Activated naive CD4-positive, alpha-beta T cell treated with anti-CD3 and anti-CD28 coated beads, Interleukin-2, amount 10 ng/mL, durations not matched to agents 7 days and 5 days (primary cell): ENCODE data around the gene XIAP.
"Not testable (repeated sequence)": the region's sequence is repeated elsewhere in the genome, so short reads cannot be mapped to it uniquely, and the experiment has no call there.

Experiments
- CTCF ChIA-PET: fragments of 350-600 bp; sonication (Branson Sonifier 250); formaldehyde crosslinking; loops from one replicate; lab custom pipeline; 2021; ENCODE audit warnings: antibody characterized with exemption; lab: Charles Lee
- DNase-seq: peaks from one replicate; pipeline ENCODE4 v3.0.0-alpha.2; 2020
- H3K27ac Mint-ChIP-seq: one replicate; pipeline ENCODE4 v1.8.0; 2021; ENCODE audit warnings: mild to moderate bottlenecking, moderate library complexity, mixed read lengths
- H3K27me3 Mint-ChIP-seq: one replicate; pipeline ENCODE4 v1.8.0; 2021; ENCODE audit warnings: mild to moderate bottlenecking, mixed read lengths
- H3K36me3 Mint-ChIP-seq: one replicate; pipeline ENCODE4 v1.8.0; 2021; ENCODE audit warnings: mixed read lengths
- H3K4me1 Mint-ChIP-seq: one replicate; pipeline ENCODE4 v1.8.0; 2021; ENCODE audit warnings: mixed read lengths
- H3K4me3 Mint-ChIP-seq: one replicate; pipeline ENCODE4 v1.8.0; 2021; ENCODE audit warnings: mild to moderate bottlenecking, moderate library complexity, mixed read lengths
- H3K9me3 Mint-ChIP-seq: one replicate; pipeline ENCODE4 v1.8.0; 2021; ENCODE audit warnings: mixed read lengths

XIAP gene

DNA sequence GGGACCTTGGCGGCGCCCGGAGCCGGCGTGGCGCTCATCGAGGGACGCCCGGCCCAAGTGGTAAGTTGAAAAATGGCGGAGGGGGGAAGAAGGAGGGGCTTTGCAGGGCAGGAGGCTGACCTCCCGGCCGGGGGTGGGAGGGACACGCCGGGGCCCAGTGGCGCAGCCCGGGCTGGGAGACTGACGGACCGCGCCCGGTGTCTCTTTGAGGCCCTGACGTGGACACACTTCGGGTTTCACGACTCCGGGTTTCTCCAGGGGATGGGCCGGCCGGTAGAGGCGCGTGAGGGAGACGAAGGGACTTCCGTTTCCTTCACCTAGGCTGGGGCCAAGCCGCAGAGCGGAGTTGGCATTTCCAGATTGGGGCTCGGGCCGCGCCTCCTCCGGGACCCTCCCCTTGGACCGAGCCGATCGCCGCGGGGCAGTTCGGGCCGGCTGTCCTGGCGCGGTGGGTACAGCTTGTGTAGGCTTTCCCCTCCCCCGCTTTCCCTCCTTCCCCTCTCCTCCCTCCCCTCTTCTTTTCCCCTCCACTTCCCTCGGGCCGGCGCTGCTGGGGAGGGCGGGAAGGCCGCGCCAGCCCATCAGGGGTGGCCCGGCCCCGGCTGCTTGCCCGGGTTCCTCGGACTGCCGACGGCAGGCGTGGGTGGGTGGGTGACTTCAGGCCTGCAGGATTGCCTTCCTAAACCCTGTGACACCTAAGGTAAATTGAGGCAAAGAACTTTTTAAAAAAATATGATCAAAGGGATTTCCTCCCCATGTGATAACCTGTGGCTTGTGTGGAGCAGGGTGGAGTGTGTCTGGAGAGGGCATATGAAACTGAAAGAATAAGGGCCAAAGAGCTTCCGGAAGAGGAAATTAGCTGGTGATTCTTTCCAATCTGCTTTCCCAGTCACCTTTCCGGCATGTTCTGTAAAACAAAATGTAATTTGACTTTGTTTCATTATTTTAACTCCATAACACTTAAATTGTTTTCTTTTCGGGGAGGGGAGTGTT, at the start of gene XIAP:
Gene XIAP, plus strand, starts transcription at position 208 of the 993 bp plus-strand sequence. CDS start 25,610 bp downstream, outside the sequence.
- Mint-ChIP-seq H3K27me3 (no peaks in the 10 kb centered on the region), H3K4me3 (peak within 1 kb of the TSS; percentile 80), H3K9me3 (no peaks in the 10 kb centered on the region), H3K4me1 (peaks cover 21% of the 10 kb centered on the region), H3K27ac (peak within 1 kb of the TSS; percentile 97), H3K36me3 (peaks cover 4% of the 10 kb centered on the region)
- CTCF ChIA-PET: no interaction called here
- peak; percentile 75 for DNase-seq

DNA sequence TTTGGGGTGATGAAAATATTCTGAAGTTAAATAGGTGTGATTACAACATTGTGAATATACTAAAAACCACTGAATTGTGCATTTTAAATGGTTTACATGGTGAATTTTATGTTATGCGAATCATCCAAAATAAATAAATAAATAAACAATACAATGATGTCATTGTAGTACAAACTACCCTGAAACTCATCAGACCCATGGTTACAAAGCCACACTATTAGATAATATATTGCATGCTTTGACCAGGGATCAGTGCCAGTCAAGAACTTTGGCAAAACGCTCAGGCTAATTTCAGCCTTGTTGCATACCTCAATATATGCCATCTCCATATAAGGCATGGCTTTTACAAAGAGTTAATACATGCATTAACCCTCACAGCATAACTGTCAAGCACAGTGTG, 45.5 kb upstream of the XIAP start:
- H3K9me3 Mint-ChIP-seq: no peaks in the 10 kb centered on the region
- no peak for DNase-seq
- no peak overlapping the region for H3K27ac Mint-ChIP-seq
- H3K27me3 Mint-ChIP-seq: no peaks in the 10 kb centered on the region
- no peak overlapping the region for H3K4me3 Mint-ChIP-seq
- no peaks in the 10 kb centered on the region for H3K36me3 Mint-ChIP-seq
- H3K4me1 Mint-ChIP-seq: no peaks in the 10 kb centered on the region
- CTCF ChIA-PET: no interaction called here

DNA sequence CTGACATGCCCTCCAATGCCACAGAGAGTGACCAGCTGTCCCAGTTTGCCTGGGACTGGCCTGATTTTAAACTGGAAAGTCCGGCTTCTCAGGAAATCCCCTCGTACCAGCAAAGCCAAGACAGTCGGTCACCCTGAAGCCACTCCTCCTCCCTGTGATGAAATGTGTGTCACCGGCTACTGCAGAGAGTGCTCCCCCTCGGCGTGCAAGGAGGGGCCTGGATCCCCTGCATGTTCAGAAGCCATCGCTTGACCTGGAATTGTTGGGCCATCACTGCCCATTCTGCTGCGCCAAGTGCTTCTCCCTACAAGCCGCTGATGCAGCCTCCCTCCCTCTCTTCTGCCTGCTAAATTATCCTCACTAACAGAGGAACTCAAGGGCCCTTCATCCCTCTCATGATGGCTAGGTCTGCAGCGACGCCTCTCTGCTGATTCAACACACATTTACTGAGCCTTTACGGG, 44.9 kb upstream of the XIAP start:
- CTCF ChIA-PET, H3K4me3 Mint-ChIP-seq, DNase-seq, H3K9me3 Mint-ChIP-seq, H3K36me3 Mint-ChIP-seq, H3K27ac Mint-ChIP-seq, H3K27me3 Mint-ChIP-seq, H3K4me1 Mint-ChIP-seq: not testable (repeated sequence)

DNA sequence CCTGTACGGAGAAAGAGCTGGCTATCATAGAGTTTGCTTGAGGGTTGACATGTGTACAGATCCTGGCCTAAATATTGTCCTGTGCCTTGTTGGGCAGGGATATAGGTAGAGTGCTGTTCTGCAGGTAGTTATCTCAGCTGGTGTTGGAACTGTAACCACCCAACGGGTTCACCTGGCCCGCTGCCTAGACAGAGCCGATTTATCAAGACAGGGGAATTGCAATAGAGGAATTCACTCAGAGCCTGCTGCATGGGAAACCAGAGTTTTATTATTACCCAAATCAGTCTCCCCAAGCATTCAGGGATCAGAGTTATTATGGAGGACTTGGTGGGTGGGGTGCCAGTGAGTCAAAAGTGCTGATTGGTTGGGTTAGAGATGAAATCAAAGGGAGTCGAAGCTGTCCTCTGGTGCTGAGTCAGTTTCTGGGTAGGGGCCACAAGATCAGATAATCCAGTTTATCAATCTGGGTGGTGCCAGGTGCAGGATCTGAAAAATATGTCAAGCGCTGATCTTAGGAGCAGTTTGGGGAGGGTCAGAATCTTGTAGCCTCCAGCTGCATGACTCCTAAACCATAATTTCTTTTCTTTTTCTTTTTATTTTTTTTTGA, 42.5 kb upstream of the XIAP start:
- Mint-ChIP-seq H3K9me3 (no peaks in the 10 kb centered on the region), H3K27ac (no peak overlapping the region), H3K4me1 (no peaks in the 10 kb centered on the region), H3K27me3 (no peaks in the 10 kb centered on the region), H3K4me3 (no peak overlapping the region), H3K36me3 (no peaks in the 10 kb centered on the region)
- CTCF ChIA-PET: no interaction called here
- DNase-seq: no peak

DNA sequence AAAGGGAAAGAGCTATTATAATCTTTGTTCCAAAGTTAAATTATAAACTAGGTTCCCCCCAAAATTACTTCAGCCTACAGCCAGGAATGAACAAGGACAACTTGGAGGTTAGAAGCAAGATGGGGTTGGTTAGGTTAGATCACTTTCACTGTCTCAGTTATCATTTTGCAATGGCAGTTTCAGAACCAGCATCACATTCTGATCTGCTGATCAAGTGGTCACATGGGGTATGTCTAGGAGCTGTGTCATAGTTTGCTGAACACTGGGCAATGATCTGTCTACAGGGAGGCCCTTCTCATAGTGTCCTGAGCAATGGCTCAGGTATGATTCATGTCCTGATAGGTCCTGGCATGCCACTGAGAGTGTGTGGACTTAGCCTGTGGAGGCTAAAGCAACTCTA, 41.6 kb upstream of the XIAP start:
- DNase-seq: no peak
- Mint-ChIP-seq H3K27me3 (no peaks in the 10 kb centered on the region), H3K27ac (no peak overlapping the region), H3K9me3 (no peaks in the 10 kb centered on the region), H3K4me3 (no peak overlapping the region), H3K4me1 (no peaks in the 10 kb centered on the region), H3K36me3 (no peaks in the 10 kb centered on the region)
- CTCF ChIA-PET: no interaction called here

DNA sequence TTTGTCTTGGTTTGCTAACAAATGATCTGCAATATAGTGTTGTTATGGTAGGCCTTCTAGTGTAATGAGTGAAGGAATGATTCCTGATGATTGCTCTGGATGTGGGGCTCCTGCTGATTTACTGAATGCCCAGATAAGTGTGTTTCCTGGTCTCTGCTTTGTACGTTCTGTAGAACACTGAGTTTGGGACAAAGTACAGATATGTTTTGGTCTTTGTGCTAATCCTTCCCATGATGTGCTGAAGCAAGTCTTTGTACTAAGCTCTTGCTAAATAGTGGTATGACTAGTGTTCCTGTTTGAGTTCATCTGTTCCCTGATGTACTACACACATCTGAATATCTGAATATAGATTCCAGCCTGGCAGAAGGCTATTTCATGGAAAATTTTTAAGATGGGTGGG, 36.9 kb upstream of the XIAP start:
- CTCF ChIA-PET: interaction anchor here (0.7 kb wide), 1 partner anchor 10 kb away, joined by 3 read pairs; no protein-coding TSS in a partner anchor

DNA sequence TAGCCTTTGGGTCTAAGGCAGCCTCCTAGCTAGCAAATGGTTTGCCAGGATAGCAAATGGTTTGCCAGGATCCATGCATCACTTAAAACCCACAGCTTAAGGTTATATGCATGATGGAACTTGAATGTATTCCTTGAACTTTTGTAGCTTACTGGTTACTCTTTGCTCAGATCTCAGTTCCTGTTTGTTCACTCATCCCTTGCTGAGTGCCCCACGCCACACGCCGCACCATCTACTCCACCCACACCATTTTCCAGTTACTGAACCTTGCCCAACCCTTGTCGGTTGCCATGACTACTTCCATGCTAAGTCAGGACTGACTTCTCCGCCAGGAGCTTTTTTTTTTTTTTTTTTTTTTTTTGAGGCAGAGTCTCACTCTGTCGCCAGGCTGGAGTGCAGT, 29.5 kb upstream of the XIAP start:
- Mint-ChIP-seq H3K27ac (no peak overlapping the region), H3K9me3 (no peaks in the 10 kb centered on the region), H3K4me3 (no peak overlapping the region), H3K4me1 (peaks cover 3% of the 10 kb centered on the region), H3K36me3 (no peaks in the 10 kb centered on the region), H3K27me3 (peaks cover 5% of the 10 kb centered on the region)
- no peak for DNase-seq
- CTCF ChIA-PET: no interaction called here

More for the DNA sequence above, 36.9 kb upstream of the XIAP start:
- DNase-seq: no peak
- H3K27ac Mint-ChIP-seq: no peak overlapping the region
- H3K9me3 Mint-ChIP-seq: no peaks in the 10 kb centered on the region
- no peaks in the 10 kb centered on the region for H3K27me3 Mint-ChIP-seq
- no peaks in the 10 kb centered on the region for H3K4me1 Mint-ChIP-seq
- no peaks in the 10 kb centered on the region for H3K36me3 Mint-ChIP-seq
- no peak overlapping the region for H3K4me3 Mint-ChIP-seq

DNA sequence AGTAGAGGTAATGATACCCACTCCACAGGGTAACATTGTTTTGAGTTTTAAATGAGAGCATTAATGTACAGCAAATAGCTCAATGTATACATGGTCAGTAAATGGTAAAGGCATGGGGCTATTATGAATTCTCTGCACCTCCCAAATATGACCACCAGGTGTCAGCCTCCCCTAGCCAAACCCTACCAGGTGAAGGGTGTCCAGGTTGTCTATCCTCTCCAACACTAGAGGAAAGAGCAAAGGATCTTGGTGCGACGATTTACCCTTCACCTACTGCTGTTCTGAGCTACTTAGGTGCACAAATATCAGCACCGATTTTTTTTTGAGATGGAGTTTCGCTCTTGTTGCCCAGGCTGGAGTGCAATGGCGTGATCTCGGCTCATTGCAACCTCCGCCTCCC, 26.5 kb upstream of the XIAP start:
- Mint-ChIP-seq H3K27ac (no peak overlapping the region), H3K9me3 (no peaks in the 10 kb centered on the region), H3K4me1 (peaks cover 3% of the 10 kb centered on the region), H3K27me3 (peaks cover 5% of the 10 kb centered on the region), H3K4me3 (no peak overlapping the region), H3K36me3 (no peaks in the 10 kb centered on the region)
- DNase-seq: peak; percentile 72
- CTCF ChIA-PET: interaction anchor here (0.8 to 2.2 kb wide), 14 partner anchors 11 to 573 kb away, joined by 3 to 8 read pairs (median 3); no protein-coding TSS in a partner anchor

DNA sequence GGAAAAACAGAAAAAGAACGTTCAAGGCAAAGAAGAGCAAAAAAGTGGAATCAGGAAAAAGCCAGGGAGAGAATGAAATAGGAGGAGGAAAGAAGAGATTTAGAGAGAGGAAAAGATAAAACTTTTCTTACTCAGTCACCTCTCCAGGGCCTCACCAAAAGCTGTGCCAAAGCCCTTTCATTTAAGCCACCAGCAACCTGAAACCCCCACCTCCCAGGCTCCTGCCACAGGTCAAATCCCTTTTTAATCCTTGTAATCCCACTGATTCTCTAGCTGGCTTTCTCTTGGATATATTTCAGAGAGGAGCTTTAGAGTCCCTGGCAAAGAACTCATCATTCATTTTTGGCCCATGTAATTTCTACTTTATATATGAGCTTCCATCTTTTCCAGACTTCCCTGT, 25.7 kb upstream of the XIAP start:
- no peak for DNase-seq
- Mint-ChIP-seq H3K36me3 (no peaks in the 10 kb centered on the region), H3K4me3 (no peak overlapping the region), H3K9me3 (no peaks in the 10 kb centered on the region), H3K27ac (no peak overlapping the region), H3K27me3 (peaks cover 5% of the 10 kb centered on the region), H3K4me1 (peaks cover 3% of the 10 kb centered on the region)
- CTCF ChIA-PET: interaction anchor here (0.8 to 2.0 kb wide), 7 partner anchors 20 to 572 kb away, joined by 3 to 7 read pairs (median 3); no protein-coding TSS in a partner anchor

DNA sequence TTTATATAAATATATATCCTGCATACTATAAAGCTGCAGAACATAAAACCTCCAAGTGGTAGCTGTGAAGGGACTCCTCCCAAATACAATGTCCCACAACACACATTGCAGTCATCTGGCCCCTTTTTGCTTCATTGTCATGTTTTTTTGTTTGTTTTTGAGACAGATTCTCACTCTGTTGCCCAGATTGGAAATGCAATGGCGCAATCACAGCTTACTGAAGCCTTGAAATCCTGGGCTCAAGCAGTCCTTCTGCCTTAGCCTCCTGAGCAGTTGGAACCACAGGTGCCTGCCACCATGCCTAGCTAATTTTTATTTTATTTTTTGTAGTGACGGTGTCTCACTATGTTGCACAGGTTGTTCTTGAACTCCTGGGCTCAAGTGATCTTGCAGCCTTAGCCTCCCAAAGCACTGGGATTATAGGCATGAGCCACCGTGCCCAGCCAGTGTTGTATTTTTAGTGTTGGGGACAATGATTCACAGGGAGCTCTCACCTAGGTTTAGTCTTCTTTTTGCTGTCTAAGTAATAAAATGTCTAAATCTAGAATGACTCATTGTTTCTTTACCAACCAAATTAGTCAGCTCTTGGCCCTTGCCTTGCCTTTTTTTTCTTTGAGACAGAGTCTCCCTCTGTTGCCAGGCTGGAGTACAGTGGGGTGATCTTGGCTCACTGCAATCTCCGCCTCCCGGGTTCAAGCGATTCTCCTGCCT, 24.0 kb upstream of the XIAP start:
- Mint-ChIP-seq H3K36me3 (no peaks in the 10 kb centered on the region), H3K27ac (no peak overlapping the region), H3K27me3 (peaks cover 5% of the 10 kb centered on the region), H3K4me1 (no peaks in the 10 kb centered on the region), H3K4me3 (no peak overlapping the region), H3K9me3 (no peaks in the 10 kb centered on the region)
- DNase-seq: no peak
- CTCF ChIA-PET: interaction anchor here (0.6 to 1.6 kb wide), 2 partner anchors 56 to 182 kb away, joined by 3 to 5 read pairs; no protein-coding TSS in a partner anchor

DNA sequence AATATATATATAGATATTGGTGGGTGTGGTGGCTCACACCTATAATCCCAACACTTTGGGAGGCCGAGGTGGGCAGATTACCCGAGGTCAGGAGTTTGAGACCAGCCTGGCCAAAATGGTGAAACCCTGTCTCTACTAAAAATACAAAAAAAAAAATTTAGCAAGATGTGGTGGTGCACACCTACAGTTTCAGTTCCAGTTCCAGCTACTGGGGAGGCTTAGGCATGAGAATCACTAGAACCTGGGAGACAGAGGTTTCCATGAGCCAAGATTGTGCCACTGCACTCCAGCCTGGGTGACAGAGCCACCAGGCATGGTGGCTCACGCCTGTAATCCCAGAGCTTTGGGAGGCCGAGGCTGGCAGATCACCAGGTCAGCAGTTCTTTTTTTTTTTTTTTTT, 14.7 kb upstream of the XIAP start:
- H3K4me1 Mint-ChIP-seq, DNase-seq, H3K27ac Mint-ChIP-seq, H3K36me3 Mint-ChIP-seq, H3K27me3 Mint-ChIP-seq, H3K4me3 Mint-ChIP-seq, H3K9me3 Mint-ChIP-seq, CTCF ChIA-PET: not testable (repeated sequence)

DNA sequence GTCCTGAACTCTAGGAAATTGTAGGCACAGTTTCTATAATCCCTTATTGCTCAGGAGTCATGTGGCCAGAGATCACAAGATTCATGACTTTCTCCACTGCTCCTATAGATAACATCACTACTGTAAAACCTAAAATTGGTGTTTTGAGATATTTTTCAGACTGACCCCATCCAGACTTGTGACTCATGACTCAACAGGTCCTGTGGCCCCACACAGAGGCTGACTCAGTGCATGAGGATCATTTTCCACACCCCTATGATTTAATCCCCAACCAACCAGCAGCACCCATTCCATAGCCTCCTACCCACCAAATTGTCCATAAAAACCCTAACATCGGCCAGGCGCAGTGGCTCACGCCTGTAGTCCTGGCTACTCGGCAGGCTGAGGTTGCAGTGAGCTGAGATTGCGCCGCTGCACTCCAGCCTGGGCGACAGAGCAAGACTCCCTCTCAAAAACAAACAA, 13.2 kb upstream of the XIAP start:
- Mint-ChIP-seq H3K9me3 (no peaks in the 10 kb centered on the region), H3K4me3 (no peak overlapping the region), H3K36me3 (no peaks in the 10 kb centered on the region), H3K27me3 (no peaks in the 10 kb centered on the region), H3K4me1 (no peaks in the 10 kb centered on the region), H3K27ac (no peak overlapping the region)
- CTCF ChIA-PET: no interaction called here
- no peak for DNase-seq

DNA sequence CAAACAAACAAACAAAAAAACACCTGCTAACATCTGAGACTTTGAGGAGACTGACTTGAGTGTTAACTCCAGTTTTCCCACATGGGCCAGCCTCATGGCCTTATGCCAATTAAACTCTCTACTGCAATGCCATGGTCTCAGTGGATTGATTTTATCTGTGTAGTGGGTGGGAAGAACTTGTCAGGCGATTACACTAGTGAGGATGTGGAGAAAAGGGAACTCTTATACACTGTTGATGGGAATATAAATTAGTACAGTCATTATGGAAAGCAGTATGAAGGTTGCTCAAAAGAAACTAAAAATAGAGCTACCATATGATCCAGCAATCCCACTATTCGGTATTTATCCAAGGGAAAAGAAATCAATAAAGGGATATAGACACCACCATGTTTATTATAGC, 12.8 kb upstream of the XIAP start:
- Mint-ChIP-seq H3K27ac (no peak overlapping the region), H3K36me3 (no peaks in the 10 kb centered on the region), H3K9me3 (no peaks in the 10 kb centered on the region), H3K27me3 (no peaks in the 10 kb centered on the region), H3K4me1 (no peaks in the 10 kb centered on the region), H3K4me3 (no peak overlapping the region)
- CTCF ChIA-PET: no interaction called here
- no peak for DNase-seq

DNA sequence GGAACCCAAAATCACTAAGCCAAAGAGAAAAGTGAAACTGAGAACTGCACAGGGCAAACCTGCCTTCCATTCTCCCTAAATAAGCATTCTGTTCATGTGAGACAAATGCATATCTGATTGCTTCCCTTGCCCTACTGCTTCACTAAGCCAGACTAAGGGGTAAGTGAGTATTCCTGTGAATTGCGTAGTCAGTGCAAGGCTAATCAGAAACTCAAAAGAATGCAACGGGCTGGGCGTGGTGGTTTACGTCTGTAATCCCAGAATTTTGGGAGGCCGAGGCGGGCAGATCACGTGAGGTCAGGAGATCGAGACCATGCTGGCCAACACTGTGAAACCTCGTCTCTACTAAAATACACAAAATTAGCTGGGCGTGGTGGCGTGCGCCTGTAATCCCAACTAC, 10.8 kb upstream of the XIAP start:
- Mint-ChIP-seq H3K4me3 (no peak overlapping the region), H3K4me1 (no peaks in the 10 kb centered on the region), H3K27ac (no peak overlapping the region), H3K9me3 (no peaks in the 10 kb centered on the region), H3K27me3 (no peaks in the 10 kb centered on the region), H3K36me3 (no peaks in the 10 kb centered on the region)
- CTCF ChIA-PET: no interaction called here
- DNase-seq: no peak
